H1 (cell line): ENCODE measurements around the gene C3orf18. TPM values are rescaled to one million over a fixed set of nuclear protein-coding genes. Genes with fewer than 3 reads are reported as not detected.

Source experiments
- CTCF ChIA-PET: fragments of 300-600 bp; sonication (Branson Sonifier 250); formaldehyde crosslinking; loops from one replicate; lab custom pipeline; 2021; ENCODE audit not compliant: partially characterized antibody; lab: Charles Lee
- POLR2A ChIA-PET: fragments of 300-600 bp; sonication (Branson Sonifier 250); formaldehyde crosslinking; loops from one replicate; lab custom pipeline; 2021; ENCODE audit warnings: inconsistent platforms; ENCODE audit not compliant: partially characterized antibody; lab: Charles Lee
- DNase-seq, 2 experiments: peaks; one replicate each; pipeline versions ENCODE4 v3.0.0 to v3.0.0-alpha.2; 2010 to 2022; ENCODE audit warnings: low spot score in 2 of 2, low read depth in 1 of 2, mixed read lengths in 1 of 2
- FAIRE-seq: peaks from 2 replicates; lab custom pipeline; 2011; peaks lifted over from hg19 to GRCh38; lab: Jason Lieb, UNC
- H2AFZ ChIP-seq: 2 replicates; pipeline ENCODE4 v1.8.1; 2012; ENCODE audit warnings: low read length, inconsistent platforms
- H2AK5ac ChIP-seq: 2 replicates; pipeline ENCODE4 v1.6.1; 2013; ENCODE audit warnings: low read depth, low read length
- H2BK120ac ChIP-seq: replicated peaks from 2 replicates; pipeline ENCODE3; 2013; ENCODE audit warnings: low read depth, low read length, inconsistent platforms
- H2BK12ac ChIP-seq: 2 replicates; pipeline ENCODE4 v1.6.1; 2013; ENCODE audit warnings: low read depth, low read length
- H2BK15ac ChIP-seq: 2 replicates; pipeline ENCODE4 v1.6.1; 2013; ENCODE audit warnings: low read length
- H2BK20ac ChIP-seq: 2 replicates; pipeline ENCODE4 v1.6.1; 2013; ENCODE audit warnings: low read length
- H2BK5ac ChIP-seq: 2 replicates; pipeline ENCODE4 v1.6.1; 2013; ENCODE audit warnings: low read depth, low read length
- H3K14ac ChIP-seq: 2 replicates; pipeline ENCODE4 v1.6.1; 2013; ENCODE audit warnings: inconsistent platforms; ENCODE audit not compliant: insufficient read length
- H3K18ac ChIP-seq: 2 replicates; pipeline ENCODE4 v1.6.1; 2013; ENCODE audit warnings: low read length; ENCODE audit errors: extremely low read depth
- H3K23ac ChIP-seq: 2 replicates; pipeline ENCODE4 v1.6.1; 2013; ENCODE audit warnings: inconsistent platforms; ENCODE audit not compliant: insufficient read length
- H3K23me2 ChIP-seq: 2 replicates; pipeline ENCODE4 v1.6.1; 2013; ENCODE audit warnings: low read depth, low read length
- H3K27ac ChIP-seq: 2 replicates; pipeline ENCODE4 v1.6.1; 2011; ENCODE audit warnings: low read depth, low read length, inconsistent platforms
- H3K27me3 ChIP-seq, 4 experiments: replicated peaks in 1 of 4; 1 replicate in 1 of 4; 2 replicates in 3 of 4; pipeline versions ENCODE4 v1.6.1 to v1.8.1; 2011 to 2013; ENCODE audit warnings: low read length in 3 of 4, mild to moderate bottlenecking in 3 of 4, inconsistent platforms in 2 of 4, mixed read lengths in 2 of 4, moderate library complexity in 1 of 4; ENCODE audit not compliant: control insufficient read depth in 3 of 4, insufficient read depth in 3 of 4; ENCODE audit errors: extremely low read depth in 1 of 4
- H3K36me3 ChIP-seq, 4 experiments: 2 replicates each; pipeline versions ENCODE4 v1.6.1 to v1.8.1; 2011 to 2013; ENCODE audit warnings: mild to moderate bottlenecking in 4 of 4, low read length in 3 of 4, moderate library complexity in 2 of 4, control low read depth in 1 of 4, inconsistent platforms in 1 of 4; ENCODE audit not compliant: insufficient read depth in 4 of 4, control insufficient read depth in 2 of 4
- H3K4ac ChIP-seq: replicated peaks from 2 replicates; pipeline ENCODE3; 2013; ENCODE audit warnings: low read length, low read depth, mixed read lengths, inconsistent platforms; ENCODE audit not compliant: insufficient read length
- H3K4me1 ChIP-seq, 4 experiments: replicated peaks in 1 of 4; 1 replicate in 1 of 4; 2 replicates in 3 of 4; pipeline versions ENCODE4 v1.6.1 to v1.8.1; 2011 to 2013; ENCODE audit warnings: low read length in 3 of 4, inconsistent platforms in 2 of 4, mixed read lengths in 1 of 4; ENCODE audit not compliant: insufficient read depth in 4 of 4, control insufficient read depth in 3 of 4
- H3K4me2 ChIP-seq, 2 experiments: 2 replicates each; pipeline versions ENCODE4 v1.6.1 to v1.8.1; 2011 to 2013; ENCODE audit warnings: low read depth in 2 of 2, low read length in 2 of 2, control low read depth in 1 of 2, inconsistent platforms in 1 of 2, mild to moderate bottlenecking in 1 of 2; ENCODE audit not compliant: insufficient read depth in 1 of 2
- H3K4me3 ChIP-seq, 4 experiments: fragments of 200-600, 300-600 bp in 1 of 4; sonication (generic), shearing (Covaris generic), sonication (Bioruptor Twin) in 1 of 4; 2 replicates each; pipeline versions ENCODE4 v1.5.1 to v1.8.1; 2011 to 2016; ENCODE audit warnings: low read length in 4 of 4, low read depth in 3 of 4, control low read depth in 2 of 4, inconsistent platforms in 2 of 4, mild to moderate bottlenecking in 2 of 4, mixed read lengths in 1 of 4, moderate library complexity in 1 of 4; ENCODE audit not compliant: insufficient read depth in 2 of 4; ENCODE audit errors: extremely low read depth in 1 of 4
- H3K56ac ChIP-seq: replicated peaks from 2 replicates; pipeline ENCODE3; 2013; ENCODE audit warnings: low read depth, mild to moderate bottlenecking, mixed read lengths, low read length, inconsistent platforms; ENCODE audit not compliant: insufficient read length
- H3K79me1 ChIP-seq: 2 replicates; pipeline ENCODE4 v1.6.1; 2013; ENCODE audit warnings: low read depth, low read length, control low read depth
- H3K79me2 ChIP-seq, 2 experiments: 2 replicates each; pipeline versions ENCODE4 v1.6.1 to v1.8.1; 2012 to 2013; ENCODE audit warnings: low read length in 2 of 2, mild to moderate bottlenecking in 2 of 2, inconsistent platforms in 1 of 2; ENCODE audit not compliant: insufficient read depth in 2 of 2, control insufficient read depth in 1 of 2
- H3K9ac ChIP-seq, 4 experiments: replicated peaks in 1 of 4; 1 replicate in 1 of 4; 2 replicates in 3 of 4; pipeline versions ENCODE4 v1.6.1 to v1.8.1; 2011 to 2013; ENCODE audit warnings: low read depth in 3 of 4, low read length in 3 of 4, control low read depth in 2 of 4, mild to moderate bottlenecking in 2 of 4, moderate library complexity in 2 of 4, inconsistent platforms in 1 of 4; ENCODE audit errors: extremely low read depth in 1 of 4
- H3K9me3 ChIP-seq, 2 experiments: 2 replicates each; pipeline versions ENCODE4 v1.6.1 to v1.8.1; 2012 to 2013; ENCODE audit warnings: mild to moderate bottlenecking in 2 of 2, moderate library complexity in 2 of 2, control low read depth in 1 of 2, inconsistent platforms in 1 of 2, low read depth in 1 of 2, low read length in 1 of 2, mixed read lengths in 1 of 2; ENCODE audit not compliant: insufficient read depth in 2 of 2
- H4K20me1 ChIP-seq, 2 experiments: replicated peaks in 1 of 2; 2 replicates each; pipeline versions ENCODE3 to v1.8.1; 2011 to 2013; ENCODE audit warnings: inconsistent platforms in 2 of 2, low read length in 2 of 2, mild to moderate bottlenecking in 1 of 2; ENCODE audit not compliant: insufficient read depth in 2 of 2, control insufficient read depth in 1 of 2
- H4K5ac ChIP-seq: 2 replicates; pipeline ENCODE4 v1.6.1; 2013; ENCODE audit warnings: low read length, low read depth, mixed read lengths, inconsistent platforms; ENCODE audit not compliant: insufficient read length
- H4K8ac ChIP-seq: 2 replicates; pipeline ENCODE4 v1.8.0; 2013; ENCODE audit warnings: mild to moderate bottlenecking, moderate library complexity, low read length, inconsistent platforms; ENCODE audit not compliant: insufficient read depth; ENCODE audit errors: extremely low read depth
- H4K91ac ChIP-seq: replicated peaks from 2 replicates; pipeline ENCODE3; 2013; ENCODE audit warnings: low read length, mixed read lengths, inconsistent platforms; ENCODE audit not compliant: insufficient read length
- CHD1 ChIP-seq: IDR thresholded peaks from 2 replicates; pipeline ENCODE4 v1.6.1; 2012; ENCODE audit warnings: low read depth, low read length, improper control_type of control experiment
- CREB1 ChIP-seq: IDR thresholded peaks from 2 replicates; pipeline ENCODE4 v1.6.1; 2012; ENCODE audit warnings: inconsistent platforms
- KDM1A ChIP-seq: fragments of 200-600, 300-600 bp; sonication (generic); IDR thresholded peaks from 2 replicates; pipeline ENCODE4 v1.7.1; 2016; ENCODE audit warnings: mild to moderate bottlenecking, low read length, borderline replicate concordance
- NRF1 ChIP-seq: IDR thresholded peaks from 2 replicates; pipeline ENCODE4 v1.6.1; 2011; ENCODE audit warnings: mild to moderate bottlenecking, low read depth, low read length, improper control_type of control experiment
- RAD21 ChIP-seq, 2 experiments: IDR thresholded peaks in 1 of 2; conservative IDR thresholded peaks in 1 of 2; 2 replicates each; pipeline ENCODE4 v1.6.1; 2011; ENCODE audit warnings: low read depth in 2 of 2, low read length in 2 of 2, improper control_type of control experiment in 1 of 2, inconsistent platforms in 1 of 2, mild to moderate bottlenecking in 1 of 2, moderate library complexity in 1 of 2
- RNF2 ChIP-seq: fragments of 200-900, 300-1000 bp; sonication (generic); IDR thresholded peaks from 2 replicates; pipeline ENCODE4 v1.7.1; 2016; ENCODE audit warnings: borderline replicate concordance, low read depth, mild to moderate bottlenecking, antibody characterized with exemption, low read length; ENCODE audit not compliant: poor library complexity, severe bottlenecking; ENCODE audit errors: missing control alignments
- SIRT6 ChIP-seq: IDR thresholded peaks from one replicate; pipeline ENCODE4 v1.7.1; 2012; ENCODE audit warnings: low read length, inconsistent platforms
- SP2 ChIP-seq: IDR thresholded peaks from 2 replicates; pipeline ENCODE4 v1.6.1; 2012; ENCODE audit warnings: mild to moderate bottlenecking, low read length, inconsistent platforms
- SUZ12 ChIP-seq: fragments of 200-600 bp; sonication (generic); IDR thresholded peaks from 2 replicates; pipeline ENCODE4 v1.6.1; 2012; ENCODE audit warnings: mild to moderate bottlenecking, inconsistent platforms, low read length, moderate library complexity, mixed read lengths
- TBP ChIP-seq: IDR thresholded peaks from 2 replicates; pipeline ENCODE4 v1.6.1; 2011; ENCODE audit warnings: low read depth, low read length, improper control_type of control experiment
- WGBS, 2 experiments: shearing (Covaris generic) in 1 of 2; methylation state at CpG; one replicate each; pipeline versions ENCODE4 v1.1.6 to v1.1.7; 2013 to 2015; ENCODE audit warnings: low lambda C conversion rate in 2 of 2, mixed read lengths in 2 of 2, inconsistent platforms in 1 of 2, low coverage in 1 of 2, missing lambda C conversion rate in 1 of 2; ENCODE audit not compliant: insufficient replicate concordance in 2 of 2, insufficient coverage in 1 of 2, insufficient read length in 1 of 2; ENCODE audit errors: extremely low coverage in 1 of 2, missing lambda C conversion rate in 1 of 2; 5-methylcytosine and 5-hydroxymethylcytosine counted together
- polyA plus RNA-seq, 7 experiments: library from polyadenylated mRNA; depleted of rRNA in 3 of 7; stranded (reverse) in 5 of 7; unstranded in 2 of 7; fragments of >200 nt in 5 of 7; fragments of 200-250 nt in 2 of 7; gene quantifications; 1 replicate in 5 of 7; 2 replicates in 1 of 7; 4 replicates in 1 of 7; pipeline versions ENCODE4 v1.2.1 to v1.2.3, GENCODE V29; 2011 to 2013; ENCODE audit warnings: missing spikeins in 2 of 7, mixed read lengths in 2 of 7
- total RNA-seq: library from RNA; stranded (reverse); fragmentation: NEBNext Ultra II Directional; extraction: Animal tissue kit (Norgen Biotek cat#: 25700); gene quantifications from 2 replicates; pipeline ENCODE4 v1.2.1, GENCODE V29; 2021

The C3orf18 gene
- total and polyA plus RNA-seq, 2 of the 8 experiments (the other 6 are each of a cell fraction or from before 2014, with no cell fraction given), result 7.5 to 15.0 TPM

- Histone ChIP-seq H3K27ac (no peak overlapping the region), H3K4ac (no peak overlapping the region), H3K18ac (no peak overlapping the region), H2AK5ac (no peak overlapping the region), H3K36me3 (no peaks in the 10 kb centered on the region; a peak in 1 of 8 replicates), H2BK15ac (no peak overlapping the region), H2AFZ (no peak overlapping the region), H4K5ac (no peak overlapping the region), H3K79me1 (no peaks in the 10 kb centered on the region), H3K56ac (no peak overlapping the region), H4K91ac (no peak overlapping the region), H3K79me2 (no peaks in the 10 kb centered on the region), H2BK5ac (no peak overlapping the region), H3K14ac (no peak overlapping the region), H3K4me3 (no peak overlapping the region), H3K4me1 (no peaks in the 10 kb centered on the region), H2BK20ac (no peak overlapping the region), H3K27me3 (no peaks in the 10 kb centered on the region), H2BK120ac (no peak overlapping the region), H4K8ac (no peak overlapping the region), H2BK12ac (no peak overlapping the region), H3K4me2 (no peak overlapping the region), H3K23ac (no peak overlapping the region), H3K9me3 (no peaks in the 10 kb centered on the region), H4K20me1 (no peaks in the 10 kb centered on the region), H3K23me2 (no peaks in the 10 kb centered on the region), H3K9ac (no peak overlapping the region)
- no peak for TF ChIP-seq TBP
- TF ChIP-seq SIRT6, result no peak
- no peak for TF ChIP-seq SUZ12
- no peak for TF ChIP-seq CHD1
- TF ChIP-seq NRF1, result no peak
- TF ChIP-seq KDM1A, result no peak
- no peak for TF ChIP-seq RNF2
- TF ChIP-seq RAD21 (IDR thresholded peaks at IDR 0.05 in 1 of 2, conservative IDR thresholded peaks at IDR 0.05 in 1 of 2; ENCODE audit: low read depth in 2 of 2, low read length in 2 of 2), result no peak
- no peak for TF ChIP-seq CREB1
- TF ChIP-seq SP2, result no peak
- 90% methylated on average over 4 of the region's 6 CpGs; no CpG with 5 or more reads in 1 of the 2 experiments for WGBS, 2 experiments
- ChIA-PET POLR2A (interaction anchor here (0.9 to 1.4 kb wide), 5 partner anchors 8 to 811 kb away, joined by 3 to 4 read pairs (median 3); partner anchors contain the start of gene C3orf18), CTCF (interaction anchor here (1.2 to 46.5 kb wide), 3 partner anchors 15 to 40 kb away, joined by 5 to 863 read pairs (median 157); partner anchors contain the start of genes CISH and MAPKAPK3)
- DNase-seq (no peak), FAIRE-seq (no peak)
Observed at GRCh38 chr3:50575372-50575771, 7.8 kb upstream of the C3orf18 start.
